HG03354 (cell line): ENCODE data around the gene SIM1.

Experiments
- ATAC-seq: cut with Tn5 transposase; IDR thresholded peaks from one replicate; pipeline ENCODE4 v1.9.1; 2021; ENCODE audit warnings: mild to moderate bottlenecking; ENCODE audit not compliant: unreplicated experiment, poor library complexity, severe bottlenecking

The SIM1 gene, protein sequence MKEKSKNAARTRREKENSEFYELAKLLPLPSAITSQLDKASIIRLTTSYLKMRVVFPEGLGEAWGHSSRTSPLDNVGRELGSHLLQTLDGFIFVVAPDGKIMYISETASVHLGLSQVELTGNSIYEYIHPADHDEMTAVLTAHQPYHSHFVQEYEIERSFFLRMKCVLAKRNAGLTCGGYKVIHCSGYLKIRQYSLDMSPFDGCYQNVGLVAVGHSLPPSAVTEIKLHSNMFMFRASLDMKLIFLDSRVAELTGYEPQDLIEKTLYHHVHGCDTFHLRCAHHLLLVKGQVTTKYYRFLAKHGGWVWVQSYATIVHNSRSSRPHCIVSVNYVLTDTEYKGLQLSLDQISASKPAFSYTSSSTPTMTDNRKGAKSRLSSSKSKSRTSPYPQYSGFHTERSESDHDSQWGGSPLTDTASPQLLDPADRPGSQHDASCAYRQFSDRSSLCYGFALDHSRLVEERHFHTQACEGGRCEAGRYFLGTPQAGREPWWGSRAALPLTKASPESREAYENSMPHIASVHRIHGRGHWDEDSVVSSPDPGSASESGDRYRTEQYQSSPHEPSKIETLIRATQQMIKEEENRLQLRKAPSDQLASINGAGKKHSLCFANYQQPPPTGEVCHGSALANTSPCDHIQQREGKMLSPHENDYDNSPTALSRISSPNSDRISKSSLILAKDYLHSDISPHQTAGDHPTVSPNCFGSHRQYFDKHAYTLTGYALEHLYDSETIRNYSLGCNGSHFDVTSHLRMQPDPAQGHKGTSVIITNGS

DNA sequence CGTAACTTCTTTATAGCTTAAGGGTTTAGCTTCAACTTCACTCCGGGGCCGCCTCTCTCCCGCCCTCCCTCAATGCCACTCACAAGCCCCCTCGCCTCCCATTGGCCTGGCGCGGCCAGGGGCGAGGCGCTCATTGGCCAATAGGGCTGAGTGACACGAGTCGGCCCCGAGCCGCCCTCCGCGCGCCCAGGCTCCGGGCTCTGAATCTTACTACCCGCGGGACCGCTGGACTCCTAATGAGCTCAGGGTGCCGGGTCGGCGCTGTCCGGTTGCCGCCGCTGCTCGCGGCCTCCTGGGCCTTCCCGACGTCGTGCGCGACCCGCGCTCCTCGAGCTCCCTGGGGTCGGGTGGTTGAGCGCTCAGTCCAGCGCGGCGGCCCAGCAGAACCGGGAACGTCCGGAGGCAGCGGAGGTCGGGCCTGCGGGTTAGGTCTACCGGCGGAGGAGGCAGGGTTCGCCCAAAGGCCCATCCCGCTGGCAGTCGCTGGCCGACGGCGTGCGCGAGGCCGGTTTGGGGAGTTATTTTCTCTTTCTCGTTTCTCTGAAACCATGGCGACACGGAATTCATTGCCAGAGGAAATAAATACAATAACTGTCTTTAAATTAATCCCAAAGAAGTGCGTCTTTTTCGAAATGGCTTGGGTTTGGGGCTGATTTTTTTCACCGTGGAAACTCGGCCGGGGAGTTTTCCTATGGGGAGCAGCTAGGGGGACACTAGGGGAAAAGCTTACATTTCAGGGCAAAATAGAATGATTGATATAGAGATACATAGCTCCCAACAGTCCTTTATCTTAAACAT lies at the start of gene SIM1:
Gene SIM1 (minus strand): TSS at position 19 of the 798 bp plus-strand sequence. CDS start 1,453 bp downstream, outside the sequence.
- ATAC-seq = peak; percentile 63

DNA sequence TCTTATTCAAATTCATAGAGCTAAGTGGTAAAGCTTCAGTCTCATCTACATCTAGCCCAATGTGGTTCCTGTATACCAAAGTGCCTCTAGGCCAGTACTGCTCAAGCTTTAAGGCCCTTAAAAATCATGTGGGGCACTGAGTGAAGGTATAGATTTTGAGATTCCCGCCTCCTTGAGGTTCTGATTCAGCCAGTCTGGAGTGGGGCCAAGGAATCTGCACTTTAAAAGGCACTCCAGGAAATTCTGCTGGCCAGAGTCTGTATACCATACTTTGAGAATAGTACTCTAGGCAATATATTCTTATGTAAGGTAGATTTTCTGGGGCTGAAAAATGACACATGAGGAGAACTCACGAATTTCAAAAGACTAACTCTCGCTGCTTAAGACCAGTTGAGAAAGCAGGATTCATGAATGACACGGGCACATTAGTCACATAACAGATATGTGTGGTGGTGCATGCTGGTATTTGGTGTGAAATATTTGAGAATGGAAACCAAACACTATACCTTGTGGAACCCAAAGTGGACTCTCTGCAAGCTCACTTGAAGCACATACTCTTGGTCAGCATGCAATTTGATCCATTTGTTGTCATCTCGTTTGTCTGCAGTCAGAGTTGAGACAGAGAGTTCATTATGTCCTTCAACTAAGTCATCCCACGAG lies 47.6 kb upstream of the SIM1 start:
- ATAC-seq = no peak

DNA sequence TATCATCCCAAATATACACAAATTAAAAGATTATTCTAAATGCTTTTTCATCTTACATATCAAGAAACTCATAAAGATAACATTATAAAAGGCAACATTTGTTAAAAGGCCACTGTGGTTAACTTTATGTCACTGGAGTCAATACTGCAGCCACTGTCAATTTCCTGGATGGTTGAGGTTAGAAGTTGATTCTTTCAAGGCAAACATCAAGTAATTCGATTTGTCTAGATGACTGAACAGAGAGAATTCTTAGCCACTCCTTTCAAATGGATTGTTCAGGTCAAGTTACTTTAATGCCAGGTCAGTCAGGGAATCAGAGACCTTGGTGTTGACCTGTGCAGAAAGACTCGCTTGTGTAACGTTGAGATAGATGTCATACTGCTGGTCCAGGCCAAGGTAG lies 44.4 kb upstream of the SIM1 start:
- ATAC-seq = no peak

DNA sequence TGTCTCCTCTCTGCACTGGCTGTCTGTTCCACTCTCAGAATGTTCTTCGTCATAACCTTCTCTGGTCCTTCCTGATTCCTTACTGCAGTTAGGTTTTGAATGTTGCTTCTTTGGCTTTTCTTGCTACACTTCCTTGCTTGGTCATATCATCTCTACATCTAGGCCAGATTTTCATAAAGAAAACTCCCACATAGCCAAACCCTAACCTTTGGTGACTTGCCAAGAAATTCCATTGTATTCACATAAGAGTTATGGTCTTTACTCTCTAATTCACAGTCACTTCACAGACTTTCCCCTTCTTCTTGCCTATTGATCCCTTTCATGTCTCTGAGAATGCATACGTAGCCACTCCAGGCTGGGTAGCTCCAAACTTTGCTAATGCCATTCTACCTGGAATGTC lies 41.9 kb upstream of the SIM1 start:
- ATAC-seq = no peak

- ATAC-seq = no peak
Measured at GRCh38 chr6:100504786-100505737, 40.3 kb upstream of the SIM1 start.

GRCh38 chr6:100503043-100503705 lies 38.5 kb upstream of the SIM1 start:
- no peak for ATAC-seq

- ATAC-seq = no peak
Measured at GRCh38 chr6:100493206-100493888, 28.6 kb upstream of the SIM1 start.

DNA sequence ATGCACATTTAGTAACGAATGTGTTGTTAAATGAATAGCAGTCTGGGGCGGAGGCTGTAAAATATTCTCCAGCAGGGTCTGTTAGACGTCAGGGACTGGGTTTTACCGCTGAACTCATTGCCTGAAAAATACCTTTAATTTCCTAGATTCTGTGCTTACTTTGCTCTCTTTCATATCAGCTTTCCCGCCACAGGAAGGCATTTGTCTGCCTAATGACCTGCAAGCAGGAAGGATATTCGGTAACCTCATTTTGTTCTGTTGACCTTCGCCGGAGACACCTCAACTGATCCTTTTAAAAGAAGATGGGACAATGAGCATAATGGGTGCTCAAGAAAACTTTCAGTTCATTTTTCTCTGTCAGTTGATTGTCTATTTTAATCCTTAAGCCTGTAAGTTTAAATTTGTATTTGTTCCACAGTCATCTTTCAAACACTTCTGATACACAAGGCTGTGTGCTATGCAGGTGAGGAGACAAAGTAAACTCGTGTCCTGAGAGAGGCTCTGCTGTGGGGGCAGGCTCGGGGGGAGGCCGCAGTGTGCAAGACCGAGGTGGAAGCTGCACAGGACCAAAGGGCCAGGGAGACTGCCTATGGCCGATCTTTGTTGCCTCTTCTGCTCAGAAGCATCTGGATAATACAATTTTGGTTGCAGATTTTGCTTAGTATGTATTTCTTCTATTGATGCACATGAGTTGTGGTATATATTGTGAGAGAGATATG lies 27.4 kb upstream of the SIM1 start:
- no peak for ATAC-seq

DNA sequence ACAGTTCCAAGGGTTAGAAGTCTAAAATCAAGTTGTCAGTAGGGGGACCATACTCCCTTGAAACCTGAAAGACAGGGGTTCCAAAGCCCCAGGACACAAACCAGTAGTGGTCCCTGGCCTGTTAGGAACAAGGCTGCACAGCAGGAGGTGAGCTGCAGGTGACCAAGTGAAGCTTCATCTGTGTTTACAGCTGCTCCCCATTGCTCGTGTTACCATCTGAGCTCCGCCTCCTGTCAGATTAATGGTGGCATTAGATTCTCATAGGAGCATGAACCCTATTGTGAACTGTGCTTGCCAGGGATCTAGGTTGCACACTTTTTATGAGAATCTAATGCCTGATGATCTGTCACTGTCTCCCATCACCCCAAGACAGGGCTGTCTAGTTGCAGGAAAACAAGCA lies 25.3 kb upstream of the SIM1 start:
- ATAC-seq = no peak

GRCh38 chr6:100488244-100488643 lies 23.5 kb upstream of the SIM1 start:
- no peak for ATAC-seq

DNA sequence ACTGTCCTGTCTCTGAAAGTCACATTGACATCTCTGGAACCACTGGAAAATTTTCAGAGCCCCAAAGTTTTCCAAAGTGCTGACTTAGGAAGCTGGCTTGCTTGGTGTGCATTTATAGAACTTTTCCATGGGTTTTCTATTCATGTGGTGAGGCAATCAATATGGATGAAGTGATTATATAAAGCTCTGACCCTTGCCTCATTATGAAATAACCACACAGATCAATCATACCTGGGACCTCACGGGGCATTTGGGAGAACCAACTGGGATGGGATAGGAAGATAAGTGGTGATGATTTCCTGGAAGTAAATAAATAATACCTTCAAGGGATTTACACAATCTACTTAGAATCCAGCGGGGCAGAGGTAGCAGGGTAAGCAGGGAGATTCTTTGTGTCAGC lies 22.9 kb upstream of the SIM1 start:
- ATAC-seq = no peak

- ATAC-seq = no peak
Measured at GRCh38 chr6:100485268-100485667, 20.5 kb upstream of the SIM1 start.

- no peak for ATAC-seq
Measured at GRCh38 chr6:100484474-100484873, 19.8 kb upstream of the SIM1 start.

DNA sequence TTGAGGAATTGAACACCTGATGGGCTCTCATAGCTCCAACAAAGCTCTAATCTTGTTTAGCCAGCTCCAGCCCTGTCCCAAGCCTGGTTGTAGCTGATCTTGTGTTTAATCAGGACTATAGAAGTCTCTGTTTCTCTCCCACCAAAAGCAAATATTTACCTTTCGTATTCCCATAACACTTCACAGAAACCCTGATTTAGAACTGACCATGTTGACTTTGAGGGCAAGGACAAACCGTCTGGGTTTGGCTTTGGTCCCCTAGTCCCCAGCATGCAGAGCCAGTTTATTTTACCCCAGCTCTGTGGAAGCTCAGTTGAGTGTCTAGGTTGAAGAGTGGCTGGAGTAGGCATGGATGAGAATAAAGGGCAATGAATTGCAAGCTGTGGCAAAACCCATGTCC lies 18.0 kb upstream of the SIM1 start:
- no peak for ATAC-seq

DNA sequence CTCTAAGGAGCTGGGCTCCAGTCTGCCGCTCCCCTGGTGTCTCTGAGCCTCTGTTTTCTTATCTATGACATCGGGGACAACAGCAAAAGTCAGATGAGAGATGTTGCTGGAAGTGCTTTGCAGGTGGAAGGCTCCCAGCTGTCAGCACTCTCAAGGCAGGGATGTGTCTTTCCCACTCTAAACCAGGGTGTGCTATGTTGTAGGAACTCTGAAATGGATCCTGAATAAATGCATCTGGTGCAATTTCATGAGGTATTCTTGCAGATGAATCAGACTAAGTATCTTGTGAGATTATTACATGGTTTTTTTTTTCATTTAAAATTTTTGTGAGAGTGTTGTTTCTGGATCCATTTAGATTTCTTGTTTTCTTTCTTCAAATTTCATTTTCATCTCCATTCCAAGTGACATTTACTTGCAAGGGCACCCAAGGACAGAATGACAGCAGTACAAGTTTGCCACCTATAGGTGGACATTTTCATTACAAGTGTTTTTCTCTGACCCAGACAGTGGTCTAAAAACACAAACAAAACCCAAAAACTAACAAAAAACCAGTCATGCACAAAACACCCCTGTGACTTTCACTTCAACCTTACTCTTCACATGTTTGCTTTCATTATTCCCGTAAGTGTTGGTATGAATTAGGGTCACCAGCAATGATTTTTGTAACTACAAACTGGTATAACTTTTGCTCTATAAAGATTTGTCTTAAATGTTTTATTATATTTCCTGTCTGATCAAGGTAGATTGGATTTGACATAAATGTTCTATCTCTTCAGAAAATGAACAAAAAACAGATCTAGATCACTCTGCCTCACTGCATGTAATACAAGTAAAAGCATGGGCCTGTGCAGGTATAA lies 14.7 kb upstream of the SIM1 start:
- ATAC-seq = peak; percentile 68
